GM21528 (cell line): ENCODE measurements around the gene KRT77.
"Not testable (repeated sequence)": the region's sequence is repeated elsewhere in the genome, so short reads cannot be mapped to it uniquely, and the experiment has no call there.

Experiments used
- ATAC-seq: cut with Tn5 transposase; IDR thresholded peaks from one replicate; pipeline ENCODE4 v1.9.1; 2021; ENCODE audit warnings: mild to moderate bottlenecking, moderate library complexity; ENCODE audit not compliant: unreplicated experiment, low FRiP score

The KRT77 gene

DNA sequence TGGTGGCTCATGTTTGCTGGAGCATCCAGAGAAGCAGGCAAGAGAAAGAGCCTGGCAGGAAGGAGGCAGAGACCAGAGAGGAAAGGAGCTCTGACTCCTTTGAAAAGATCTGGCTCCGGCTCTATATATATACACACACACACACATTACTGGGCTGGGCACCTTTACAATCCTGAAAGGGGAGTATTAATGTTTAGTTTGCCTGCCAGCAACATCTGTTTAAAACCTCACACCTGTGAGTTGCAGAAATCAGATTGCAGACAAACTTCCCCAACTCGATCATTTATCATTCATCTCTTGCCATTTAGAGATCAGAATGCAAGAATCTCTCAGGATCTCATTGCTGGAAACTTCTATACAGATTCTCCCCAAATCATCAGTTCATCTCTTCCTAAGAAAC, at the start of gene KRT77:
Gene KRT77, minus strand, starts transcription at position 101 of the 400 bp plus-strand sequence. Its CDS starts 90 bp downstream, at position 11.
- ATAC-seq = no peak

DNA sequence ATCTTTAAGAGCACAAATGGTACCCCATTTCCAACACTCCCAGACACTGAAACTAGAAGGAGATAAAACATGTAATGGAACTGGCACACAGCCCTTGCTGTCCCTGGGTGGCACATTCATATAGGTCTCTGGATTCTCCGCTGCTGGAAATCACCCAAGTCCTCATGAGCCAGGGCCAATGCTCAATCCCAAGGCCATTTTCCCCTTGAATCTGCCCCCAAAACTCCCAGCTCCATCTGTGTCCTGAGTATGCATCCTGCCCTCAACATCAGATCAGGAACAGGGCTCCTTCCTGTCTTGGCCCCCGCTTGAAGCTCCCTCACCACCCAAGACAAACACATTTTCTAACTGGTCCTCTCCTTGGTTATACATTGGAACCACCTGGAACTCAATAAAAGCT, 49.2 kb upstream of the KRT77 start:
- no peak for ATAC-seq

DNA sequence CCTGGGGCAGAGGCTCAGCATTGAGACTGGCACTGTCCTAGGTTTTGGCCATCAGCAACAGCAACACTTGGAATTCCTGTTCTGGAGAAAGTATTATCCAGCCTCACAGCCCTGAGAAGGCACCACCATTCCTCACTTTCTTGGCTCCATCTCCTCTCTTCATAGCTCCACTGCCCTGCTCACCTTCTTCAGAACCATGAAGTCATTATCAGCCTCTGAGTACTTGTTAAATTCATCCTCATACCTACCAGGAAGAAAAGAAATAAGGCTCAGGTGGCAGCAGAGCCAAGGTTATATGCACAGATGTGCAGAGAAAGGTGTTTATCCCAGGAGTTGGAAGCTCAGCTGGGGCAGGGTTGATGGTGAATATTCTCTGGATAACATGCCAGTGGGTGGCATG, 48.5 kb upstream of the KRT77 start:
- no peak for ATAC-seq

DNA sequence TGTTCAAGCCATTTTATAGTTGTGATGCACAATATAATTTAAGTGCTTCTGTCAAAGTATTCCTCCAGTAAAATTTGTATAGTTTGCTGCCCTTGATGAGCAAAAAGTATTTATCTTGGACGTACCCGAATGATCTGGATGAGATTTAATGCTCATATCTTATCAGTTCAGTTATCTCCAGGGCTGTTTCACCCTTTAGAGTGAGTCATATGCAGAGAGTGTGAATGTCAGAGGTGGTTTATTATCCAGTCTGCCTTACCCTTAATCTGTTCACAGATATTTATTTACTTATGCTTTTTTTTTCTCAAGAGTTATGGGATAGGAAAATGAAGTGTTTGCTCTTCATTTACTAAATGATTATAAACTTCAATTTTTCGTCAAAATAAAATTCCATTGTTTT, 47.2 kb upstream of the KRT77 start:
- ATAC-seq = not testable (repeated sequence)

DNA sequence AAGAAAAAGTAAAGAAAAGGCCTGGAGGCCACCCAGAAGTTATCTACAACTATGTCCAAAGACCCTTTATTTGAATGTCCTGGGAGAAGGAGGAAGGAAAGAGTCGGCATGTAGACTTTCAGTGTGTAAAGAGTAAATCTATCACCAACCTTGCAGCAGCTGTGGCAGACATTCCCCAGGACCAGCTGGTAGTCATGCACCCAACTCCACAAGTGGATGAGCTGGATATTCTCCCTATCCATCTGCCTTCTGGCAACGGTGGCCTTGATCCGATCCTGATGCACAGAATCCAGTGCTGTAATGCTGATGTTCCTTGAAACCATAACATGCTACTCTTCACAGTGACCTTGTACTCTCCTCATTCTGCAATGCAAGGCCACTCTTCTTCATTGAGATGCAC, 46.5 kb upstream of the KRT77 start:
- no peak for ATAC-seq

DNA sequence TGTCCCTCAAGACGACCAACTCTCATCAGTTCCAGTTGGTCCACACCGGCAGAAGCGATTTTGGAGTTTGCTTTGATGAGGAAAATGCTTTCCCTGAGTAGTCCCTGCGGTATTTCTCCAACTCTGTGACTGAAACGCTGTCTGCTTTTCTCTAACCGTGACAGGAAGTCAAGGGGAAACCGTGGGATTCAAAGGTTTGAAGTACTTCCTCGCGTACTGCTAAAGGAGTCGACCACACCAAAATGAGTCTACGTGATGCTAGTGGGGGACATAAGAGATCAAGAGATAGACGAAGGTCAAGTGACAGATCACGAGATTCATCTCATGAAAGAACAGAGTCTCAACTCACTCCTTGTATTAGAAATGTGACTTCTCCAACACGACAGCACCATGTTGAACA, 45.3 kb upstream of the KRT77 start:
- no peak for ATAC-seq

DNA sequence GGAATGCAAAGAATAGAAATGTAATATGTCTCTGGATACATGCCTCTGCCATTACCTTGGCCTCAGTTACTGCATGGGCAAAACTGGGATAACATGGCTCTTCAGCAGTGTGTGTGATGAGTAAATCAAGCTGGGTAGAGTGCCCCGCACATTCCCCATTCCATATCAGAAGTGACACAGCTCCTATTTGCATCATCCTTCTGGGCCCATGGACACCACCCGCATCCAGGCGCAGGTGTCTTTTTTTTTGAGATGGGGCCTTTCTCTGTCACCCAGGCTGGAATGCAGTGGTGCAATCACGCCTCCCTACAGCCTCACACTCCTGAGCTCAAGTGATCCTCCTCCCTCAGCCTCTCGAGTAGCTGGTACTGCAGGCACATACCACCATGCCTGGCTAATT, 42.2 kb upstream of the KRT77 start:
- no peak for ATAC-seq

DNA sequence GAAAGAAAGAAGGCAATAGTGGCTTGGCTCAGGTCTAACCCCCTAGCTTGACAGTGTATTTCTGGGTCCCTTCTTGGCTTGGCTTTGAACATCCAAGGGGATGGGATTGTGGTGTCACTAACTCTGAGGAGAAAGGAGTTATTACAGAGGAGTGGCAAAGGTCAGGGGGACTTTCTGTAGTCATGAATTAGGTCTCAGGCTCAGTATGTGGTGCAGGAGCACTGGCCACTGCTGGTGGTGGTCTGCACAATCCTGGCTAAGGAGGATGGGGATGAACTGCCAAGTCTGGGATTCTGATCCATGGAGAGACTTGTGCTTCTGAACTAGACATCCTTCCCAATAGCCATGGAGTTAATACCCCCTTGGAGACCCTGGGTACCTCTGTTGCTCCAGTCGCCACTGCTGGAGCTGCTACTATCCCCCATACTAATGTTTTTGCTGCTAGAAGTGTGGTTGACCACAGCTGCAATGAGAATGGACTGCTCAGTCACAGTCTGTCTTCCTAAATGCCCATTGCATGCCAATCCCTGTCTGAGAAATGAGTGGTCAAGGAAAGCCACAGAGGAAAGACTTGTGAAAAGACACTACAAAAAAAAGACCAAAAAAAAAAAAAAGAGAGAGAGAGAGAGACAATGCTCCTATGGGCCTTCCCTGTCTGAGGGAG, 41.3 kb upstream of the KRT77 start:
- ATAC-seq = no peak

DNA sequence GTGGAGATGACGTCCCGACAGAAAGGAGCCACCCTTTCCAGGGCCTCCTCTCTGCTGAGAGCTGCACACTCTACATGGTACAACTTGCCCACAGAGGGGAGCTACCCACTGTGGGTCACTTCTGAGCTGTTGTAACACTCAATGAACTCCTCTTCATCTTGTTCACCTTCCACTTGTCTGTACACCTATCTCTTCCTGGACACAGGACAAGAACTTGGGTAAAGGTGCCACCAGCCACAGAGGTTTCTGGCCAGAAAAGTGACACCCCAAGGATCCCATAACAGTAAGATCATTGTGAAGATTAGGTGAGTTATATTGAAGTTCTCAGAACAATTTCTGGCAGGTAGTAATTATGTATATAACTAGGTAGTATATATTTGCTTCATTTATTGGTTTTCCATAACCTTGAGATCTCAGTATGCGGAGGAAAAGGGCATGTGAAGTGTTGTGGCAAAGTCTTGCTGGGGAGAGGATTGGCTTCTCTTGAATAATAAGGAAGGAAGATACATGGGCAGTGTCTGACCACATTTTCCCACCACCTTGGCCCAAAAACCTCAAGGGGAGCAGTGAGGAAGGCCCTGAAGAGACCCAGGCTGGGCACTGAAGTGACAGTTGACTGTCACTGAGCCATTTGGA, 39.6 kb upstream of the KRT77 start:
- ATAC-seq = no peak

DNA sequence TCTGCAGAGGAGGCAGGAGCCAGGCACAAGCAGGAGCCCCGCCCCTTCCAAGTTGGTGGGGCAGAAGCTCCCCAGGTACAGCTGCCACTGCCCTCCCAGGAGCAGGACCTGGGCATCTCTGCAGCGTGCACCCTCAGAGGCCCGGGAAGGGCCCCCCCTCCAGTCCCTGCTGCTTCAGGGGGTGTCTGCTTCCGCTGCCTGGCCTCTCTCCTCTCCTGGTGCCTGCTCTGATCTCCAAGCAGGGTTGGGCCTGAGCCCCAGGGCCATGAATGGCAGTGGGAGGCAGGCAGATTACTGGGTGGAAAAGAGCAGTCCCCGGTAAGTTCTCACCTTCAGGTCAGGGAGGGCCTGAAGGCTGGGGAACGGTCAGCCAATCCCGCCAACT, 38.9 kb upstream of the KRT77 start:
- no peak for ATAC-seq

DNA sequence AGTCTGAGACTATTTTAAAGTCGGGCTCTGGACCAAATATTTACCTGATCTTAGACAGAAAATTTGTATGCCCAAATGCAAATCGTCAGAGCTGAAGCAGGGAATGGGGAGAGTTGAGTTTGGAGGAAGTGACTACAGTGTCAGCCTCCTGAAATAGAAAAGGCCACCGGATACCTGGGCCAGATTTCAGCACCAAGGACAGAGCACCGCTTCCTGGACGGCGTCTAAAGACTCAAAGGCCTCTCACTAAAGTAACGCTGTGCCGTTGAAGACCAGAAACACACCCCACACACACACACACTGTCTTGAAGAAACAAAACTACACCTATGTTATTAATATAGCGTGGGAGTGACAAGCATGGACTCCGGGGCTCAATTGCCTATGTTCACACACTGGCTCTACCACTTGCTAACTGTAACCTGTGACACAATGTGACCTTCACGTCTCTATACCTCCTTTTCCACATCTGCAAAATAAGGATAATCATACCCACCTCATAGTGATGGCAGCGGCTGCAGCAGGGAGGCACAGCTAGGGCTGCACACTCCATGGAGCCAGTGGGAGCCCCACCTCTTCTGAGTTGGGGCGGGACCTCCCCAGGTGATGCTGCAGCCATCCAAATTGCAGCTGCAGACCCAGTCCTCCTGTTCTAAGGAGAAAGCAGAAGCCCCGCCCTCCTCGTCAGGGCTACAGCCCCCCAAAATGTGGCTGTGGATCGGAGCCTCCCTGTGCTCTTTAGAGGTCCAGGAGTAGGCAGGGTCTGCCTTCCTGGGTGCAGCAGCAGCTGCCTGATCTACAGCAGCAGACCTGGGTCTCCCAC, 38.3 kb upstream of the KRT77 start:
- no peak for ATAC-seq

DNA sequence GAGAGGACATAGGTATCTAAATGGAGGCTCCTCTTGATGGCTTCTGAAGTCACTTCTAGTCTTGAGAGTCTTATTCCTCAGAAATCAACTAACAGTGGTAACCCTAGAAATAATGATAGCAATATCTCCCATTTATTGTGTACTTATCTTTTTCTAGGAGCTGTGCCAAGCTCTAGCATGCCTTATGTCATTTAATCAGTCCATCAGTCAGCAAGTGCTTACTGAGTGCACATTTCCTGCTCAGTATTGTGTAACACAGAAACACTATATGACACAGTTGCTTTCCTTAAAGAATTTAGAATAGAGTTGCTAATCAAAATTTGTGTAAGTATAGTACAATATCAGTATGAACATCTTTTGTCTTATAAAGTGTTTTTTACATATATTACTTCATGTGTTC, 37.3 kb upstream of the KRT77 start:
- no peak for ATAC-seq

DNA sequence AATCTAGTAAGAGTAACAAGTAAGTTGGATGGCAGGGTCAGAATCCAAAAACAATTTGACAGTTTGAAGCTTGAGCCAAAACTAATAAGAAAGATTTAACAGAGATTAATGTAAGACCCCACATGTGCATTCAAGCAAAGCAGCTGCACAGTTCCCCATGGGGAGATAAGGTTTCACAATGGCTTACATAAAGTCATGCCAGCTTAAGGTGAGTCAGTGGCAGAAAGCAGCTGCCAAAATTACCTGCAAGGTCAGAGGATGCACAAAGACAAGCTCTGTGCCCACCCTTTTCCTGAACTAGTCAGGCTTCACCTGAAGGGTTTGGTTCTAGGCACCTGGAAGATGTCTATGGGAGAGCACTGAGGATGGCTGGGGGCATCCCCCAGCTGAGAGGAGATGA, 36.6 kb upstream of the KRT77 start:
- no peak for ATAC-seq

DNA sequence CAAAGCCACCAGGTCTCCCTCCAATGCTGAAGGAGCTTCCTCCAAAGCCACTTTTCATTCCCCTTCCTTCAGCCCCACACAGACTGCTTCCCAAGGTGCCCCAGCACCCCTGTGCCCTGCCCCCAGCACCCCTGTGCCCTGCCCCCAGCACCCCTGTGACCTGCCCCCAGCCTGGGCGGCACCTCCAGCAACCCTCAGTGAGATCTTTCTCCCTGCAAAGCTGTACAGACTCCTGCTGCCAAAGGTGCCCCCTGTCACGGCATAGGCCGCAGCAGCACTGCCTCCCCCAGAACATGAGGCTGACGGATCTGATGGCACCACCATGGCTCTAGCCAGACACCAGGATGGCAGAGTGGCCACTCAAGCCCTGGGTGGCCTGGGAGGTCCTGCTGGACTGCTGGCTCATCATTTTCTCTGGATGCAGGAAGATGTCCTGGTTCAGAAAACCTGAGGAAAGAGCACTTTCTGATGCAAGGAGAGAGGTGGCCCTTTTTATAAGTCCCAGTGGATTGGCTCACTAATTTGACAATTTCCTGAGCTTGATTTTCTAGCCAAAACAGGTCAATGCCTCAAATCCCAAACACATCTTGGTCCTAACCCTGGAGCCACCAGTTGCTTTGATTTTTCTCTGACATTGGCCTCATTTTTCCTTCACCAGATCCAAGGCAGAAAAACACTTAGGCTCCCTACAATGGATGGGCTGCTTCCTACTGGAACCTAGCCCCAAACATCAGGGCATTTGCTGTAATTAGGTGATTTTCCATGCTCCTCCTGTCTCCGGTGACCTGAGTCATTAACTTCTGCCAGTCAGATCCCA, 32.7 kb upstream of the KRT77 start:
- ATAC-seq = no peak

DNA sequence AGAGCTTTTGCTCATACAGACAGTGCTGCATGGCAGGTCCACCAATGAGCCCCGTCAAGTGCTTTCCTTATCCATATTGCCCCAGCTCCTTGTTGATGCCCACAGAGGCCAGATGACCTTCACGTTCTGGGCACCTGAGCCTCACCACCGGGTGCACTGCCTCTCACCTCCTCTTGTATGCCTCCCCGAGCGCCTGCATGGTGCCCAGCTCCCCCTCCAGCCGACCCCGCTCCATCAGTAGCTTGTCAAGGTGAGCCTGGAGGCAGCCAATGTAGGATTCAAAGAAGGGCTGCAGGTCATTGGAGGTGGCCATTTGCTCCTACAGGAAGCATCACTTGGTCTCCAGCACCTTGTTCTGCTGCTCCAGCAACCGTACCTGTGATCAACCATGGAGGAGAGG, 31.8 kb upstream of the KRT77 start:
- no peak for ATAC-seq

DNA sequence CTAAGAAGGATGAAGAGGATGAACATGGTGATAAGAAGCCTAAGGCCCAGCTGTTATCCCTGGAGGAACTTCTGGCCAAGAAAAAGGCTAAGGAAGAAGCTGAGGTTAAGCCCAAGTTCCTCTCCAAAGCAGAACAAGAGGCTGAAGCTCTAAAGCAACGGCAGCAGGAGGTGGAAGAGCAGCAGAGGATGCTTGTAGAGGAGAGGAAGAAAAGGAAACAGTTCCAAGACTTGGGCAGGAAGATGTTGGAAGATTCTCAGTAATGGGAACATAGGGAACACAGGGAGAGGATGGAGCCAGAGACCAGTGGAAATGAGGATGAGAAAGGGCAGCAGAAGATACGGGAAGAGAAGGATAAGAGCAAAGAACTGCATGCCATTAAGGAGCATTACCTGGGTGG, 27.5 kb upstream of the KRT77 start:
- ATAC-seq = no peak

DNA sequence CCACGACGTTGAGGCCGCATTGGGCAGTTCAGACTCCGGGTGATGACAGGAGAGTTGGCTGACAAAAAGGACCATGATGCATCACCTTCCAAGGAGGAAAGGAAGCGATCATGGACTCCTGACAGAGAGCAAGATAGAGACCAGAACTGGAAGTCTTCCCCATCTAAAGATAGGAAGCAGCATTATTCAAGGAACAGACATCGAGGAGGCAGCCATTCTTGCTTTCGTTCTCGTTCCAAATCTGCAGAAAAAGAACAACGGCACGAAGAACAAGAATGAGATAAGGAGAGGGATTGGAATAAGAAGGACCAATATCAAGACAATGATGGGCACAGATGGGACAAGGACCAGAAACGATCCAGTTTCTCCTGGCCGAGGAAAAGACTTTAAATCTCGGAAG, 27.1 kb upstream of the KRT77 start:
- no peak for ATAC-seq

DNA sequence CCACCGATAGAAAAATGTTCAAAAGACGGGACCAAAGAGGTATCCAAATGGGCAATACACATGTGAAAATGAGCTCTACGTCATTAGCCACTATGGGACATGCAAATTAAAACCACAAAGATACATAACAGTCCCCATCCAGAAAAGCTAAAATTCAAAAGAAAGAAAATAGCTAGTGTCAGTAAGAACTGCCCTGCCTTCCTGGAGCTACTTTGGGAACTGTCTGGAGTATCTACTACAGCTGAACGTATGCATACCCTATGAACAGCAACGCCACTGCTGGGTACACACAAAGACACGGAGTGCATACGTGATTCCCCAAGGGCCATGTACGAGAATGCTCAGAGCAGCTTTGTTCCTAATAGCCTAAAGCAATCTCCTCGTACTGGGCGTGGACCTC, 25.8 kb upstream of the KRT77 start:
- ATAC-seq = no peak

DNA sequence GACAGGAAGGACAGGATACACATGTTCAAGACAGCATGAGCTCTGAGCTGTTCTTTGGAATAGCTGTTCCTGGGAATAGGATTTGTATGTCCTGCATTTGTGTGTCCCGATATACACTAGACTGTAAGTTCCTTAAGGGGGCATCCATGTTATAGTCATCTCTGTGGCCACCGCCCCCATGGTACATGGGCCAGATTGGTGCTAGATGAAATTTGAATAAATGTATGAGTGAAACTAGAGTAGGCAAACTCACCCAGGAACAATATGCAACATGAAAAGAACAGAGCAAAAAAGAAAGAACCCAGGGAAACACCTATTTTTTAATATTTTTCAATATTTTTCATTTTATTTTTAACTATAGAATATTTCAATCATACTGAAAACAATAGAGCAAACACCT, 25.1 kb upstream of the KRT77 start:
- no peak for ATAC-seq

DNA sequence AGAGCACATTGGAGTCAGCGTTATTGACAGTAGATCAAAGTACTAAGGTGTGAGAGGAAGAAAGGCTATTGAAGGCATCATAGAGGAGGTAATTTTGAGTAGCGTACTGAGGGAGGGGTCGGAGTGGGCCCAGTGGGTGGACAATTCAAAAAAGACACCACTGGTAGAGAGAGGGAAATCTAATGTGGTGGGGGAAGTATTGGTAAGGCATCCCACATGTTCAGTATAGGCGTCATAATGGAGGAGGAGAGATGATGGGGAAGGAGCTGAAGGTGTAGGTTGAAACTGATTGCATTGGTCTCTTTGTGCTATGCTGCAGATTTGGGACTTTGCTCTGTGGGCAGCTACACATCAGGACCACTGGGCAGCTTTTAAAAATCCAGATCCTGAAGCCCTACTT, 23.7 kb upstream of the KRT77 start:
- ATAC-seq = no peak

DNA sequence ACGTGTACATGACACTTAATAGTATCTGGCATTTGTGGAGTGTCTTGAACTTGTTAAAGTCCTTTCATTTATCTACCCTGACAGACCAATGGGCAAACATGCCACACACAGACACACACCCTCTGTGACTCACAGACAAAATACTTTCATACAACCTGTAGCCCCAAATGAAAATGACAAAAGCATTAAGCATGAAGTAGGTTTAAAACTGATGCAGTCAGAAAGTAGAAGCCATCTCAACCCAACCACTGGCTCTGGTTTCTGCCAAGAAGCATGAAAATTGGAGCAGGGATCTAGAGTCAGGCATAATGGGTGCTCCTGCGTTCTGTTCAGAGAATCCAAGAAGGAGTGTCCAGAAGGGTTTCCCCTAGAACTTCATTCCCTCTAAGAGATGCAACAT, 23.1 kb upstream of the KRT77 start:
- no peak for ATAC-seq
